Measurements from ENCODE around the gene E2F1.

DNA sequence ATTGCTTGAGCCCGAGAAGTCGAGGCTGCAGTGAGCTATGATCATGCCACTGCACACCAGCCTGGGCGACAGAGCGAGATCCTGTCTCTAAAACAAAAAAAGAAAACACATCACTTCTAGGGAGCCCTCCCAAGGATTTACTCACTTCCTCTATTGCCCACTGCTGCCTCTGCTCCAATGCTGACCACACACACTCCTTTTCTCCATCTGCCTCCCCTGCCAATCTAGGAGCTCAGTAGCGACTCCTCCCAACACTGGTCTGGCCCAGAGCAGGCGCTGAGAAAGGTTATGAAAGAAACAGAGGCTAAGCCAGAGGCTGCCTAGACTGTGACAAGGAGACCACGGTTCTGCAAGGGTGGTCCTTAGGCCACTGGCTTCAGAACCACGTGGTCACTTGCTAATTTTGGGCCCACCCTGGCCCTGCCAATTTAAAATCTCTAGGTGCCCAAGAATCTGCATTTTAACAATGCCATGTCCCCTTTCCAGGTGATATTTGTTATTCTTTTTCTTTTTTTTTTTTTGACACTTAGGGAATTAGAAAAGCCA lies 1.3 kb upstream of the E2F1 start:
- no peak for TF ChIP-seq MXI1 (IDR thresholded peaks at IDR 0.05; ENCODE audit: borderline replicate concordance, low read depth, low read length)
- no peak for TF ChIP-seq POLR2A (IDR thresholded peaks at IDR 0.05; ENCODE audit: low read depth, low read length)
